ENCODE results near the gene RAX.

RAX gene

DNA sequence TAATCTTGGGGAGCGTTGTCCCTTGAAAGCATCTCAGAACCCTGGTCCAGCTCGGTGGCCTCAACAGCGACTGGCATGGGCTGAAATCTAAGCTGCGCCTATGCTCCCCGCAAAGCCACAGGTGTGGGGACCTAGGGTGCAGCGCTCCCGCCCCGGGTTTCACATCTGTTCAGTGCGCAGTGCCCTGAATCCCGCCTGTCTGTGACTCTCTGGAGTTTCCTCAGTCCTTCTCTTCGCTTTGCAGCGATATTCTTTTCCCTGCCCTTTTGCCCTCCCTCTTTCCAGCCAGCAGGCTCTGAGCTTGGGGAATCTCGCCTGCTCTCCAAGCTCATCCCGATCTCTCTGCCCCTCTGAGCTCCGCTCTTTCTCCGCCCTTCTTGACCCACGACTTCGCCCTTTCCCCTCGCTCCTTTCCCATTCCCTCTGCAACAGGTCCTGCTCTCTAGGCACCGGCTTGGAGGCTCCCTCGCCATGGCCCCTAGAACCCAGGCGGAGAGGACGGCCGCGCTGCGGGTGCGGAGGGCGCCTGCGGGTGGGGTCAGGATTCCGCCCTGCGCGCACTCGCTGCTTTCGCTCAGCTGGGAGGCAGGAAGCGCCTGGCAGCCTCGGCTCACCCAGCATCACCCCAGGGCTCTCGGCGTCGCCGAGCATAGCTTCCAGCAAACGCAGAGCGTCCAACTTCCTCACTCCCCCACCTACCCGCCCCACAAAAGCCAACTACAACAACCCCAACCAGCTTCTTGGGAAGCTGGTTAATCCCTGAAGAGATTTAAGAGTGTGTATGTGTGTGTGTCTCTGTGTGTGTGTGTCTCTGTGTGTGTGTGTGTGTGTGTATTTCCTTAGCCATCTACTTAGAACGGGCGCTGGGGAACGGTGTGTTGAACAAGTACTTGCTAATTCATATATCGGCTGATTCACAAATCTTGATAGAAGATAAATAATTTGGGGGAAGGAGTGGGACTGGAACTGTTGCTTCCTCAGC, 52.2 kb downstream of the RAX start:
- ATAC-seq (replicated peaks) = no peak

DNA sequence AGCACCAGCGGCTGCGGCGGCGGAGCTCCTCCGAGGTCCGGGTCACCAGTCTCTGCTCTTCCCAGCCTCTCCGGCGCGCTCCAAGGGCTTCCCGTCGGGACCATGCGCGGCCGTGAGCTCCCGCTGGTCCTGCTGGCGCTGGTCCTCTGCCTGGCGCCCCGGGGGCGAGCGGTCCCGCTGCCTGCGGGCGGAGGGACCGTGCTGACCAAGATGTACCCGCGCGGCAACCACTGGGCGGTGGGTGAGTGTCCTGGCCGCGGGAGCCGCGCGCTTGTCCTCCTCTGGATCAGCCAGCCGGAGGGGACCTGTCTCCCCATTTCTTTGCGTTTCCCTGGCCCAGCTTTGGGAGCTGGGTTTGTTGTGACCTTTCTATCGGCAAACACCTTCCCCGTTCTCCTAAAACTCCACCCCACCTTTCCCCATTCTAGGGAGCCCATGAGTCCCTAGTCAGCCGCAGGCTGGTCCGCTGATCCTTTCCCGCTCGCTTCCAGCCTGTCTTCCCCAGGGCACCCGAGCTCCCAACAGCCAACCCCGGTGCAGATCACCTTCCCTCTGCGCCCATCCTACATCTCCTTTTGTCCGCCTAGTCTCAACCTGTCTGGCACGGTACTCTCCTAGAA, 53.0 kb downstream of the RAX start:
- Mint-ChIP-seq H3K9me3 (no peaks in the 10 kb centered on the region), H3K36me3 (ENCODE audit: insufficient read depth) (no peaks in the 10 kb centered on the region), H3K27ac (no peak overlapping the region), H3K4me3 (no peak overlapping the region), H3K27me3 (peaks cover 70 to 92% of the 10 kb centered on the region in 2 donors), H3K4me1 (ENCODE audit: low read depth in 2 of 2) (peaks cover 7 to 11% of the 10 kb centered on the region in 2 donors)
- ATAC-seq (replicated peaks) (no peak), DNase-seq (no peak)

More for the DNA sequence above, 52.2 kb downstream of the RAX start:
- Mint-ChIP-seq H3K27ac (no peak overlapping the region), H3K4me3 (no peak overlapping the region), H3K36me3 (ENCODE audit: insufficient read depth) (no peaks in the 10 kb centered on the region), H3K27me3 (peaks cover 62 to 92% of the 10 kb centered on the region in 2 donors), H3K9me3 (no peaks in the 10 kb centered on the region), H3K4me1 (ENCODE audit: low read depth in 2 of 2) (peaks cover 7 to 11% of the 10 kb centered on the region in 2 donors)
- no peak for DNase-seq

DNA sequence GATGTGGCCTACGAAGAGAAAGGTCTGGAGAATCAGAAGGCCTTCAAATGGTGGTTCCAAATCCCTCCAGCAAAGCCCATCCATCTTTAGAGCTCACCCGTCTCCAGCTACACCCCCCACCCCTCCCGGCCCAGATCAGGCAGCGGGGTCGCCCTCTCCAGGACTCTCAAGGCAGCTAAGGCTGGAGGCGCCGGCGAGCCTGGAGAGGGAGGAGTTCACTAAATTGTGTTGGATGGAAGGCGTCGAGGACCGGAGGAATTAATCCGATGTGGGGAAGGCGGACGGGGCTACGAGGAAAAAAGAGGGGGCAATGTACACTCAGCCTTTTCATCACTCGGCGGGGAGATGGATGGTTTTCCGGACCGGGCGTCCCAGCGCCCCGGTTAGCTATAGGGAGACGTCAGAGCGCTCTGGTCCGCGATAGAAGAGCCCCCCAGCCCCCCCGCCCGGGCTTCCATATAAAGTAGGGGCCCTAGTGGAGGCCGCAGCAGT, 53.5 kb downstream of the RAX start, which contains the start of gene GRP:
Gene GRP, plus strand, starts transcription at position 487 of the 492 bp plus-strand sequence. CDS start 108 bp downstream, outside the sequence.
- no peak for ATAC-seq (replicated peaks)
- Mint-ChIP-seq H3K9me3 (no peaks in the 10 kb centered on the region), H3K27me3 (peaks cover 74 to 93% of the 10 kb centered on the region in 2 donors), H3K36me3 (ENCODE audit: insufficient read depth) (no peaks in the 10 kb centered on the region), H3K4me3 (no peak within 1 kb of the TSS), H3K4me1 (ENCODE audit: low read depth in 2 of 2) (peaks cover 7 to 11% of the 10 kb centered on the region in 2 donors), H3K27ac (no peak within 1 kb of the TSS)
- no peak for DNase-seq

DNA sequence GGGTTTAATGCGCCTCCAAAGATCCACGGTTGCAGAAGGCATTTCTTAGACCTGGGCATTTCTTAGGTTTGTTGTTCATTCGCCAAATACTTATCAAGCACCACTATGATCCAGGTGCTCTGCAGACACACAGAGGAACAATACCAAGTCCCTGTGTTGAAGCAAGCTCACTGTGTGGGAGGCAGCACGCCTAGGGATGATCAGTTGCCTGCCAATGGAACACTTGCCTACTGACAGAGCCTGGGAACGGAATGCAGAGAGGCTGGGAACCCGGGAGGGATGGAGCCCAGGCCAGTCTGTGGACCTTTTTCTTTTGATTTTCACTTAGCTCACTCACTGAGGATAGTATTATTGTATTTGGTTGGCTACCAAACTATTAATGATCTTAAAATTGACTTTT, 55.2 kb downstream of the RAX start:
- no peaks in the 10 kb centered on the region for H3K36me3 Mint-ChIP-seq (ENCODE audit: insufficient read depth)
- H3K4me3 Mint-ChIP-seq = no peak overlapping the region
- DNase-seq (no peak), ATAC-seq (replicated peaks) (no peak)
- peaks cover 85 to 100% of the 10 kb centered on the region in 2 donors for H3K27me3 Mint-ChIP-seq
- no peaks in the 10 kb centered on the region for H3K9me3 Mint-ChIP-seq
- no peak overlapping the region for H3K27ac Mint-ChIP-seq
- peaks cover 7 to 11% of the 10 kb centered on the region in 2 donors for H3K4me1 Mint-ChIP-seq (ENCODE audit: low read depth in 2 of 2)

All from effector memory CD8-positive, alpha-beta T cell (primary cell).